H9 (cell line): ENCODE results near the gene IMMP2L. TPM values are rescaled to one million over a fixed set of nuclear protein-coding genes. Genes with fewer than 3 reads are reported as not detected.

ENCODE experiments used
- DNase-seq: peaks from one replicate; pipeline ENCODE4 v3.0.0-alpha.2; 2017
- H2AFZ ChIP-seq: one replicate; pipeline ENCODE4 v1.6.1; 2013; ENCODE audit warnings: mild to moderate bottlenecking, low read length, control low read depth, moderate library complexity
- H2AK5ac ChIP-seq: 2 replicates; pipeline ENCODE4 v1.6.1; 2013; ENCODE audit warnings: low read length, control low read depth, mixed read lengths; ENCODE audit not compliant: insufficient read length
- H2BK120ac ChIP-seq: one replicate; pipeline ENCODE4 v1.6.1; 2013; ENCODE audit warnings: low read depth, mild to moderate bottlenecking, low read length, control low read depth, inconsistent platforms; ENCODE audit not compliant: poor library complexity, severe bottlenecking
- H2BK12ac ChIP-seq: 2 replicates; pipeline ENCODE4 v1.6.1; 2013; ENCODE audit warnings: low read length, control low read depth, mixed read lengths, low read depth; ENCODE audit not compliant: insufficient read length
- H2BK15ac ChIP-seq: 2 replicates; pipeline ENCODE4 v1.6.1; 2013; ENCODE audit warnings: low read depth, low read length, control low read depth
- H2BK20ac ChIP-seq: one replicate; pipeline ENCODE4 v1.6.1; 2013; ENCODE audit warnings: low read depth, mild to moderate bottlenecking, low read length, control low read depth, inconsistent platforms; ENCODE audit not compliant: poor library complexity, severe bottlenecking
- H2BK5ac ChIP-seq: 2 replicates; pipeline ENCODE4 v1.6.1; 2013; ENCODE audit warnings: low read length, control low read depth, mixed read lengths; ENCODE audit not compliant: insufficient read length
- H3K14ac ChIP-seq: 2 replicates; pipeline ENCODE4 v1.6.1; 2013; ENCODE audit warnings: low read length, control low read depth; ENCODE audit not compliant: insufficient read depth
- H3K18ac ChIP-seq: 2 replicates; pipeline ENCODE4 v1.6.1; 2013; ENCODE audit warnings: low read depth, mild to moderate bottlenecking, mixed read lengths, low read length, control low read depth; ENCODE audit not compliant: insufficient read length
- H3K23ac ChIP-seq: 2 replicates; pipeline ENCODE4 v1.6.1; 2013; ENCODE audit warnings: low read length, control low read depth, mixed read lengths, low read depth; ENCODE audit not compliant: insufficient read length
- H3K23me2 ChIP-seq: 2 replicates; pipeline ENCODE4 v1.6.1; 2013; ENCODE audit warnings: low read depth, mild to moderate bottlenecking, mixed read lengths, low read length, control low read depth; ENCODE audit not compliant: insufficient read length, poor library complexity, severe bottlenecking
- H3K27ac ChIP-seq: 2 replicates; pipeline ENCODE4 v1.5.1; 2013; ENCODE audit warnings: low read length, control low read depth, mixed read lengths, low read depth; ENCODE audit not compliant: insufficient read length
- H3K27me3 ChIP-seq: 2 replicates; pipeline ENCODE4 v1.6.1; 2013; ENCODE audit warnings: low read length, control low read depth, inconsistent platforms; ENCODE audit not compliant: insufficient read depth
- H3K4ac ChIP-seq: 2 replicates; pipeline ENCODE4 v1.6.1; 2013; ENCODE audit warnings: low read depth, mild to moderate bottlenecking, control low read depth, inconsistent platforms, low read length, moderate library complexity
- H3K4me1 ChIP-seq: 2 replicates; pipeline ENCODE4 v1.6.1; 2013; ENCODE audit warnings: low read length, control low read depth, inconsistent platforms; ENCODE audit not compliant: insufficient read depth
- H3K4me2 ChIP-seq: 2 replicates; pipeline ENCODE4 v1.6.1; 2013; ENCODE audit warnings: low read length, control low read depth, mixed read lengths; ENCODE audit not compliant: insufficient read length, insufficient read depth
- H3K56ac ChIP-seq: 2 replicates; pipeline ENCODE4 v1.6.1; 2013; ENCODE audit warnings: low read depth, mild to moderate bottlenecking, mixed read lengths, low read length, control low read depth; ENCODE audit not compliant: insufficient read length
- H3K79me1 ChIP-seq: 2 replicates; pipeline ENCODE4 v1.6.1; 2013; ENCODE audit warnings: low read depth, mild to moderate bottlenecking, moderate library complexity, low read length, control low read depth, inconsistent platforms; ENCODE audit not compliant: insufficient read depth, poor library complexity, severe bottlenecking
- H3K79me2 ChIP-seq: 2 replicates; pipeline ENCODE4 v1.6.1; 2013; ENCODE audit warnings: low read length, control low read depth, inconsistent platforms; ENCODE audit not compliant: insufficient read depth
- H3K9ac ChIP-seq: 2 replicates; pipeline ENCODE4 v1.6.1; 2013; ENCODE audit warnings: low read length, control low read depth, mixed read lengths; ENCODE audit not compliant: insufficient read length; ENCODE audit errors: extremely low read depth
- H3K9me3 ChIP-seq: one replicate; pipeline ENCODE4 v1.6.1; 2013; ENCODE audit warnings: low read depth, low read length, inconsistent platforms; ENCODE audit not compliant: control insufficient read depth
- H3T11ph ChIP-seq: one replicate; pipeline ENCODE4 v1.6.1; 2013; ENCODE audit warnings: mild to moderate bottlenecking, low read length, control low read depth, inconsistent platforms
- H4K20me1 ChIP-seq: one replicate; pipeline ENCODE4 v1.6.1; 2013; ENCODE audit not compliant: control insufficient read depth, insufficient read length, insufficient read depth
- H4K5ac ChIP-seq: 2 replicates; pipeline ENCODE4 v1.6.1; 2013; ENCODE audit warnings: low read depth, mild to moderate bottlenecking, mixed read lengths, low read length, control low read depth; ENCODE audit not compliant: insufficient read length
- H4K8ac ChIP-seq: replicated peaks from 2 replicates; pipeline ENCODE4 v1.6.1; 2013; ENCODE audit warnings: low read length, control low read depth, mixed read lengths, low read depth; ENCODE audit not compliant: insufficient read length
- H4K91ac ChIP-seq: 2 replicates; pipeline ENCODE4 v1.6.1; 2013; ENCODE audit warnings: low read depth, mild to moderate bottlenecking, moderate library complexity, mixed read lengths, low read length, control low read depth; ENCODE audit not compliant: insufficient read length
- H3K27ac Mint-ChIP-seq, 3 experiments: 2 replicates in 2 of 3; 3 replicates in 1 of 3; pipeline ENCODE4 v1.8.0; 2020 to 2021; ENCODE audit warnings: mixed read lengths in 3 of 3, mild to moderate bottlenecking in 1 of 3, moderate library complexity in 1 of 3
- H3K27me3 Mint-ChIP-seq: 2 replicates; pipeline ENCODE4 v1.8.0; 2021; ENCODE audit warnings: low read depth, mild to moderate bottlenecking, moderate library complexity, mixed read lengths
- H3K36me3 Mint-ChIP-seq, 3 experiments: 2 replicates in 2 of 3; 3 replicates in 1 of 3; pipeline ENCODE4 v1.8.0; 2020 to 2021; ENCODE audit warnings: low read depth in 3 of 3, mixed read lengths in 3 of 3; ENCODE audit not compliant: insufficient read depth in 1 of 3
- H3K4me1 Mint-ChIP-seq, 2 experiments: 2 replicates each; pipeline ENCODE4 v1.8.0; 2020; ENCODE audit warnings: mixed read lengths in 2 of 2
- H3K4me3 Mint-ChIP-seq, 2 experiments: 2 replicates in 1 of 2; 3 replicates in 1 of 2; pipeline ENCODE4 v1.8.0; 2020 to 2021; ENCODE audit warnings: mild to moderate bottlenecking in 2 of 2, mixed read lengths in 2 of 2, moderate library complexity in 1 of 2
- H3K9me3 Mint-ChIP-seq, 2 experiments: 2 replicates in 1 of 2; 3 replicates in 1 of 2; pipeline ENCODE4 v1.8.0; 2020; ENCODE audit warnings: mild to moderate bottlenecking in 2 of 2, mixed read lengths in 2 of 2, moderate library complexity in 1 of 2
- WGBS: extraction: QIAGEN DNeasy Blood & Tissue Kit; methylation state at CpG from one replicate; pipeline ENCODE4 v1.1.7; 2013; ENCODE audit warnings: missing lambda C conversion rate, low lambda C conversion rate, mixed read lengths; ENCODE audit not compliant: insufficient read length; ENCODE audit errors: extremely low coverage; 5-methylcytosine and 5-hydroxymethylcytosine counted together
- total RNA-seq: library from RNA; stranded (reverse); gene quantifications from 2 replicates; pipeline ENCODE4 v1.2.1, GENCODE V29; 2021
- TF ChIP-seq, protein P1 (sequence below): fragments of 200-600 bp; sonication (generic); conservative IDR thresholded peaks from 3 replicates; pipeline ENCODE4 v1.8.0; 2021; ENCODE audit warnings: antibody characterized with exemption, mild to moderate bottlenecking

The IMMP2L gene
- total RNA-seq, 1 experiment from 2014 or later = 14.7 TPM

DNA sequence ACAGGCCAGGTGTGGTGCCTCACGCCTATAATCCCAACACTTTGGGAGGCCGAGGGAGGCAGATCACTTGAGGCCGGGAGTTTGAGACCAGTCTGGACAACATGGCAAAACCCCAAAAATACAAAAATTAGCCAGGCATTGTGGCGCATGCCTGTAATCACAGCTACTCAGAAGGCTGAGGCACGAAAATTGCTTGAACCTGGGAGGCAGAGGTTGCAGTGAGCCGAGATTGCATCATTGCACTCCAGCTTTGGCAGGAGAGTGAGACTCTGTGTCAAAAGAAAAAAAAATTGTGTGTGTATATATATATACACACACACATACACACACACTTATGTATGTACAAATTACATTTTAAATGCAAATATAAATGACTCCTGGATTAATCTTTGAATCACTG lies 548.2 kb downstream of the IMMP2L start:
- Histone ChIP-seq H2BK120ac (no peak overlapping the region), H3K9me3 (no peaks in the 10 kb centered on the region), H2BK15ac (no peak overlapping the region), H4K91ac (no peak overlapping the region), H2BK5ac (no peak overlapping the region), H3K18ac (no peak overlapping the region), H3K56ac (no peak overlapping the region), H2BK20ac (no peak overlapping the region), H4K5ac (no peak overlapping the region), H2AK5ac (no peak overlapping the region), H4K20me1 (no peaks in the 10 kb centered on the region), H3K4me1 (no peaks in the 10 kb centered on the region), H3K4ac (no peak overlapping the region), H3T11ph (no peak overlapping the region), H2BK12ac (no peak overlapping the region), H2AFZ (no peak overlapping the region), H3K79me1 (no peaks in the 10 kb centered on the region), H3K14ac (no peak overlapping the region), H3K9ac (no peak overlapping the region), H3K23me2 (no peaks in the 10 kb centered on the region), H4K8ac (no peak overlapping the region), H3K27me3 (no peaks in the 10 kb centered on the region), H3K79me2 (no peaks in the 10 kb centered on the region), H3K27ac (no peak overlapping the region), H3K4me2 (no peak overlapping the region), H3K23ac (no peak overlapping the region)
- H3K4me3 Mint-ChIP-seq = no peak overlapping the region
- no peaks in the 10 kb centered on the region for H3K9me3 Mint-ChIP-seq
- H3K27ac Mint-ChIP-seq = no peak overlapping the region
- TF ChIP-seq, protein P1, sequence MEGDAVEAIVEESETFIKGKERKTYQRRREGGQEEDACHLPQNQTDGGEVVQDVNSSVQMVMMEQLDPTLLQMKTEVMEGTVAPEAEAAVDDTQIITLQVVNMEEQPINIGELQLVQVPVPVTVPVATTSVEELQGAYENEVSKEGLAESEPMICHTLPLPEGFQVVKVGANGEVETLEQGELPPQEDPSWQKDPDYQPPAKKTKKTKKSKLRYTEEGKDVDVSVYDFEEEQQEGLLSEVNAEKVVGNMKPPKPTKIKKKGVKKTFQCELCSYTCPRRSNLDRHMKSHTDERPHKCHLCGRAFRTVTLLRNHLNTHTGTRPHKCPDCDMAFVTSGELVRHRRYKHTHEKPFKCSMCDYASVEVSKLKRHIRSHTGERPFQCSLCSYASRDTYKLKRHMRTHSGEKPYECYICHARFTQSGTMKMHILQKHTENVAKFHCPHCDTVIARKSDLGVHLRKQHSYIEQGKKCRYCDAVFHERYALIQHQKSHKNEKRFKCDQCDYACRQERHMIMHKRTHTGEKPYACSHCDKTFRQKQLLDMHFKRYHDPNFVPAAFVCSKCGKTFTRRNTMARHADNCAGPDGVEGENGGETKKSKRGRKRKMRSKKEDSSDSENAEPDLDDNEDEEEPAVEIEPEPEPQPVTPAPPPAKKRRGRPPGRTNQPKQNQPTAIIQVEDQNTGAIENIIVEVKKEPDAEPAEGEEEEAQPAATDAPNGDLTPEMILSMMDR = no peak
- no CpG with 5 or more reads among the region's 6 CpGs for WGBS
- no peaks in the 10 kb centered on the region for H3K36me3 Mint-ChIP-seq
- H3K27me3 Mint-ChIP-seq = no peaks in the 10 kb centered on the region
- peaks cover 14% of the 10 kb centered on the region in 2 experiments for H3K4me1 Mint-ChIP-seq
- no peak for DNase-seq
